SJCRH30 (cell line): ENCODE results near the gene DSCAML1. TPM values are rescaled to one million over a fixed set of nuclear protein-coding genes. Genes with fewer than 3 reads are reported as not detected.

ENCODE experiments used
- DNase-seq, 2 experiments: peaks; one replicate each; pipeline ENCODE4 v3.0.0-alpha.2; 2015 to 2020
- H3K27ac ChIP-seq: fragments of 250-450 bp; sonication (Bioruptor Pico); 2 replicates; pipeline ENCODE4 v1.5.1; 2020; ENCODE audit warnings: mild to moderate bottlenecking, moderate library complexity
- H3K27me3 ChIP-seq: fragments of 250-450 bp; sonication (Bioruptor Pico); 2 replicates; pipeline ENCODE4 v1.5.1; 2020; ENCODE audit warnings: mild to moderate bottlenecking, moderate library complexity
- H3K36me3 ChIP-seq: fragments of 250-450 bp; sonication (Bioruptor Pico); 2 replicates; pipeline ENCODE4 v1.5.1; 2020; ENCODE audit warnings: mild to moderate bottlenecking, moderate library complexity
- H3K4me1 ChIP-seq: fragments of 250-450 bp; sonication (Bioruptor Pico); 2 replicates; pipeline ENCODE4 v1.5.1; 2020; ENCODE audit warnings: mild to moderate bottlenecking, moderate library complexity
- H3K4me3 ChIP-seq: fragments of 250-450 bp; sonication (Bioruptor Pico); 2 replicates; pipeline ENCODE4 v1.5.1; 2020; ENCODE audit warnings: mild to moderate bottlenecking, moderate library complexity
- H3K9me3 ChIP-seq: fragments of 250-450 bp; sonication (Bioruptor Pico); replicated peaks from 2 replicates; pipeline ENCODE4 v1.5.1; 2020; ENCODE audit warnings: mild to moderate bottlenecking, moderate library complexity
- total RNA-seq: library from RNA; depleted of rRNA; stranded (reverse); fragments of >200 nt; shearing (Covaris generic); gene quantifications from 2 replicates; pipeline ENCODE4 v1.2.3, GENCODE V29; 2014

Gene DSCAML1
- total RNA-seq, 1 experiment from 2014 or later, result not detected

DNA sequence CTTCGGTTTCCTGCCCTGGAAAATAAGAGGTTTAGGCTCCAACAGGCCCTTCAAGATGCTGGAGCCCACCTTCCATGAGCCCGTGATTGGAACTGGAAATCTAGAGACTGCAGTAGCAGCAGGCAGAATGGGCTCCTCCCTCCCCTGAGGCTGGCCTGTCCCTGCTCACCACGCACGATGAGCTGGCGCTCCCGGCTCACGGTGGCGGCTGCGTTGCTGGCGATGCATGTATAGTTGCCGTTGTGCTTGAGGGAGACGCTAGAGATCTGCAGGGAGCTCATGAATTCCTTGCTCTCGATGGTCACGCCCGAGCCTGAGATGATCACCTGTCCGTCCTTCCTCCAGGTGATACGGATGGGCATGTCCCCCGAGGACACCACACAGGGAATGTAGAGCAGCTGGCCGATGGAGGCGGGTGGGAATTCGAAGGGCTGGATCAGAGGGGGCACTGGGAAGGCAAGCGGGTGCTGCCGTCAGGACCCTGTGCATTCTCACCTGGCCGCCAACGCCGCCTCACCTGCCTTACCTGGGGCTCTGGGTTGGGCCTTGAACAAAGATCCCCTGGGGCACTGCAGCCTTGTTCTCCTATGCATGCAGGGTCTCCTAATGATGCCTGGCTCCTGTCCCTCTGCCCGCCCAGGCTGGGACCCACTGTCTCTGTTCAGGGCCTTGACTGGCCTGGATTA is 291.6 kb downstream of the DSCAML1 start:
- no peak for DNase-seq
- Histone ChIP-seq H3K27me3 (no peaks in the 10 kb centered on the region; the same call in 1 of the 2 replicates), H3K36me3 (no peaks in the 10 kb centered on the region), H3K27ac (no peak overlapping the region), H3K4me3 (no peak overlapping the region), H3K9me3 (no peaks in the 10 kb centered on the region), H3K4me1 (no peaks in the 10 kb centered on the region)

DNA sequence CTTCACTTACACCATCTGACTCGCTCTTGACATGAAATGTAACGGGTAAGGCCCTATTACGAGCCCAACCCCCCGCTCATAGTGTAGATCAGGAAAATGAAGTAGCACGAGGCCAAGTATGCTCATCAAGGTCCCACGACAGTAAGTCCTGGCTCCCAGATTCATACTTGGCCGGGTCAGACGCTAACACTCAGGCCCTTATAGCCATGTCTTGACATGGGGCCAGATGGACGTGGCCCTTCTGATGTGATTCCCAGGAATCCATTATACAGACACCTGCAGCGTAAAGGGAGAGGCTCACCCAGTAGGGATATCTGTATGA is 294.3 kb downstream of the DSCAML1 start:
- Histone ChIP-seq H3K36me3 (no peaks in the 10 kb centered on the region), H3K27me3 (no peaks in the 10 kb centered on the region; the same call in 1 of the 2 replicates), H3K4me1 (no peaks in the 10 kb centered on the region), H3K27ac (no peak overlapping the region), H3K9me3 (no peaks in the 10 kb centered on the region), H3K4me3 (no peak overlapping the region)
- DNase-seq, result no peak

DNA sequence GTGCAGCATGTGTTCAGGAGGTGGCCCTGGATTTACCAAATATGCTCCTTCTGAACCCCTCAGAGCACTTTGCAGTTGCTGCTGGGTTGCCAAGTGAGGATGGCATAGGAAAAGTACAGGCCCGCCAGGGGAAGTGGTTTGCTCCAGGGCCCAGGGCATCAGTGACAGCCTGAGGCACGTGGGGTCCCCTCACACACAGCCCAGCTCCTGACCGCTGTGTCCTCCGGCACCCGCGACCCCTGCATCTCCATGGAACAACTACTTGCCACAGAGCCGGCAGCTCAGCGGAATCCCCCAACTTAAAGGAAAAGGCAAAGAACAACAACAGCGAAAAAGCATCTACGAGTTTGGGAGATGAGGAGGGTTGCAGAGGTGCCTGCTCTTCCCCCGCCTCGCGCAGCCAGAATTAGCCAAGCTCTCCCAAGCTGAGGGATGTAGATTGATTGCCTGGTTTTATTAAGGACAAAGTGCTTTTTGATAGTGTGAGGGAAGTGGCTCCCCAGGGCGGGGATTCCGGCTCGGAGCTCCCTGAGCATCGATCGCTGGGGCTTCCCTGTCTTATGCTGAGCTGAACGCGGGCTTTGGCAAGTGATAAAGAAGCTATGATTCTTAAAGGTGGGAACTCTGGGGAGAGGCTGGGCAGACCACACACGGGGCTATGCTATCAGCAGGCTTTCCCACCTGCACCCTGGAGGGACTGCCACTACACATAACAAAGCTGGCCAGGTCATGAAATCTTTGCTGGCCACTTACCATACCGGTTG is 294.8 kb downstream of the DSCAML1 start:
- Histone ChIP-seq H3K27me3 (no peaks in the 10 kb centered on the region; the same call in 1 of the 2 replicates), H3K9me3 (no peaks in the 10 kb centered on the region), H3K36me3 (no peaks in the 10 kb centered on the region), H3K27ac (no peak overlapping the region), H3K4me3 (no peak overlapping the region), H3K4me1 (no peaks in the 10 kb centered on the region)
- DNase-seq, result no peak

DNA sequence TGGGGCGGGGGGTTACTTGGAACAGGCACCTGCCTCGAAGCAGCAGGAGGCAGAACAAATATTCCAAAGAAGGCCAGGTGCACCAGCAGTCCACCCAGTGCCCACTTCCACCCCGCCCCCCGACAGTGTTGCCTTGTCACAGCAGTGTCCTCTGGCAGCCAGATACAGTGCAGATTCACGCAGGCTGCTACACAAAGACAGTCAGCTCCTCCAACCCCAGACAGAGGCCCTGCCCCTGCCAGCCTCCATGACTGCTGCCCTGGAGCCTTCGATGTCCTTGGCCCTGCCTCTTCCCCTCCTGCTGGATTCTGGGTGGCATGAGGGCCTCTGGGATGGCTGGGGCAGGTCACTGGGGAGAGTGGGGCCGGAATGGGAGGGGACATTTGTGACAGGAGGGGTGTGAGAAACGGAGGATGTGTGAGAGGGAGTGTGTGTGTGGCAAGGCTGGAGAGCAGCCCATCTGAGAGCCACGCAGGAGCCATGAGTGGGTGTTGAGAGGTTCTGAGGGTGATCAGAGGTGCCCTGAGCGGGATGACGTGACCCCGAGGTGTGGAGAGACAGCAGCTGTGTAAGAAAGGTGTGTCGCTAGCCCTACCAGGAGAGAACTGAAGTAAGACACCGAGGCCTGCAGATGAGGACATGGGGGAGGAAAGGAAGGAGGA is 295.6 kb downstream of the DSCAML1 start:
- Histone ChIP-seq H3K27ac (no peak overlapping the region), H3K4me1 (no peaks in the 10 kb centered on the region), H3K36me3 (no peaks in the 10 kb centered on the region), H3K27me3 (no peaks in the 10 kb centered on the region; the same call in 1 of the 2 replicates), H3K9me3 (no peaks in the 10 kb centered on the region), H3K4me3 (no peak overlapping the region)
- DNase-seq, result no peak

- Histone ChIP-seq H3K9me3 (no peaks in the 10 kb centered on the region), H3K4me3 (no peak overlapping the region), H3K27ac (no peak overlapping the region), H3K36me3 (no peaks in the 10 kb centered on the region), H3K4me1 (no peaks in the 10 kb centered on the region), H3K27me3 (no peaks in the 10 kb centered on the region; the same call in 1 of the 2 replicates)
- no peak for DNase-seq
Observed at GRCh38 chr11:117498791-117499190, 298.2 kb downstream of the DSCAML1 start.

- DNase-seq, result no peak
- H3K36me3 ChIP-seq, result no peaks in the 10 kb centered on the region
- H3K27me3 ChIP-seq, result no peaks in the 10 kb centered on the region; the same call in 1 of the 2 replicates
- no peaks in the 10 kb centered on the region for H3K4me1 ChIP-seq
- H3K9me3 ChIP-seq, result no peaks in the 10 kb centered on the region
- H3K27ac ChIP-seq, result no peak overlapping the region
- H3K4me3 ChIP-seq, result no peak overlapping the region
Observed at GRCh38 chr11:117497206-117497951, 299.6 kb downstream of the DSCAML1 start.

DNA sequence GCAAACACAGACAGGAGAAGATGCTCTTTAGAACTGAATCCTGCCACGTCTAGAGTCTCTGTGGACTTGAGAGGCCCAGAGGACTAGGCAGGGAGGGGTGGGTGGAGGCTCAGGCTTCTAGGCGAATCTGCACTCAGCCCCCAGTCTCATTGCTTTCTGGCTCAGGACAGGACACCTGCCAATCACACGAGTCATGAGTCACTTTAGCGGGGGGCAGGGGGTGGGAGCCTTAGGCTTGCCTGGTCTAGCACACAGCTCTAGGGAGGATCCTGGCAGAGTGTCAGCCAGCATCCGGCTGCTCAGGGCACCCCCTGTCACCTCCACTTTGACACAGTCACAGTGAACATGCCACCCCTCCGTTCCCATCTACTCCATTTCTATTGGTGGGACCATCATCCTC is 301.7 kb downstream of the DSCAML1 start:
- H3K4me1 ChIP-seq, result no peaks in the 10 kb centered on the region
- no peaks in the 10 kb centered on the region for H3K36me3 ChIP-seq
- no peaks in the 10 kb centered on the region for H3K9me3 ChIP-seq
- H3K4me3 ChIP-seq, result no peak overlapping the region
- no peaks in the 10 kb centered on the region for H3K27me3 ChIP-seq
- no peak for DNase-seq
- H3K27ac ChIP-seq, result no peak overlapping the region

DNA sequence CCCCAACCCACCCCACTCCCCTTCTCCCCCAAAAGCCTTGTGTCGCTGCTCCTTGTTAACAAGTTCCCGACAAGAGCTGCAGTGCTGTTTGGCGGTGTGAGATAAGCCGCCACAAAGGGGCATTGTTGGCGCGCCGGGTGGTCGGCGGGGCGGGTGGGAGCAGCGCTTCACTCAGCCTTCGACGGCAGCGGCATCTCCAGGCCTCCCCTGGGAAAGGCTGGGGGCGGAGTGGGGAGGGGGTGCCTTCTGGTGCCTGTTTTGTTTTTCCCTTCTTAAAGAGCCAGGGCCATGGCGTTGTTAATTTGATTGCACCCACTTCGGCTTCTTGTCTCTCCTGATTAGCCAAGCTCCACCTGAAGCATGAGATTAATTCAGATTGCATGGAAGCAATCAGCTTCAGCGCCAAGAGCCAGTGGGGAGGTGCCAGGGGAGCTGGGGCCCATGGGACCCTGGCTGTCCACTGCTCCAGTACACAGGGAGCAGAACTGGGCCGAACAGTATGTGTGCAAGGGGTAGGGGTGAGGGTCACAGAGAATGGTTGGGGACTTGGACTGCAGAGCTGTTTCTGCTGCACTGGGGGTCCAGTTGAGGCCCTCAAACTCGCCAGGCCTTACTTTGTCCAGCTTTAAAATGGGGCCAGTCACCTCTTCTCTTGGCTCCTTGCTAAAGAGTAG is 304.3 kb downstream of the DSCAML1 start:
- H3K27me3 ChIP-seq, result no peaks in the 10 kb centered on the region
- no peak overlapping the region for H3K27ac ChIP-seq
- no peaks in the 10 kb centered on the region for H3K4me1 ChIP-seq
- DNase-seq, result peak in 1 of 2 experiments; percentile 19
- H3K36me3 ChIP-seq, result no peaks in the 10 kb centered on the region
- no peaks in the 10 kb centered on the region for H3K9me3 ChIP-seq
- H3K4me3 ChIP-seq, result no peak overlapping the region

DNA sequence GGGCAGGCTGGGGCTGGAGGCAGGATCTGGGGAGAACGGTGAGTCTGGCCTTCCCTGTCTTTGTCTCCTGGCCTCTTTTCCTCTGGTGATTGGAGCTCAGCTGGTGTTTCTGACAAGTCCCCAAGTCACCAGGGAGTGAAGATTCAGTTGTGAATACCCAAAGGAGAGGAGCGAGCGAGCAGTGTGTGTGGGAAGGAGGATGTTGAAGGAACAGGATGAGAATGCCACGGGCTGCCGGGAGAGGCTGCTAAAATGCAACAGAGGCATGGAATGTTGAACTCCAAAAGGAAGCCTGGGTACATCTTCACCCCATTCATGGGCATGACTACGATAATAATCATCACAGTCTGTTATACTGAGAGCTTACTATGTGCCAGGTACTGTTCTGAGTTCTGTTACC is 306.1 kb downstream of the DSCAML1 start:
- Histone ChIP-seq H3K36me3 (no peaks in the 10 kb centered on the region), H3K27me3 (no peaks in the 10 kb centered on the region)

DNA sequence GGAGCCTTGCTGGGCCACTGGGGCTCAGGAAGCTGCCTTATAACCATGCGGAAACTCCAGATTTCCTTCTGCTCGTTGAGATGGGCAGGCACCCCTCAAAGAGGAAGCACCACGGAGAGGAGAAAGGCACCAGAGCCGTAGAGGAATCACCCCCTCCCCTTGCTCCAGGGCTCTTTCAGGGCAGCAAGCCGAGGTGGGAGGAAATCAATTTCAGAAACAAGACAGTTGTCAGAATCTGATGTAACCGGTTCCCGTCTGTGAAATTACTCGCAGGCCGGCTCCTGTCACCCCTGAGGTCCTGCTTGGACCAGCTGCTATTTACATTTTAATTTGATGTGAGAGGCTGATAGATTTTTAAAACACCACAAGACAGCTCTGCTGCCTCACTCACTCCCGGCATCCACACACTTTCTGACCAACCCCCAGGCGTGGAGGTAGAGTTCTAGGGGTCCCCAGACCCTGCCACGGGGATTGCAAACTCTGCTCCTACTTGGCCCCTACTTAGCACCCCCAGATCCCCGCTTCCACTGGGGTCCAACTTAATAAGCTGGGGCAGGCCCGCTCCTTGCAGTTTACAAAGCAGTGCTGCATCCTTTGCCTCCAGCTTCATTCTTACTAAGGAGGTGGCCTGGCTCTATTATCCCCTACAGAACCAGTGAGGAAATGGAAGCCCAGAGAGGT is 306.9 kb downstream of the DSCAML1 start:
- H3K27ac ChIP-seq, result no peak overlapping the region
- H3K9me3 ChIP-seq, result no peaks in the 10 kb centered on the region
- no peak for DNase-seq
- H3K4me3 ChIP-seq, result no peak overlapping the region
- H3K27me3 ChIP-seq, result no peaks in the 10 kb centered on the region
- no peaks in the 10 kb centered on the region for H3K36me3 ChIP-seq
- H3K4me1 ChIP-seq, result no peaks in the 10 kb centered on the region

More for the DNA sequence above, 306.1 kb downstream of the DSCAML1 start:
- no peak overlapping the region for H3K4me3 ChIP-seq
- H3K27ac ChIP-seq, result no peak overlapping the region
- H3K4me1 ChIP-seq, result no peaks in the 10 kb centered on the region
- no peak for DNase-seq
- H3K9me3 ChIP-seq, result no peaks in the 10 kb centered on the region

- no peaks in the 10 kb centered on the region for H3K36me3 ChIP-seq
Observed at GRCh38 chr11:117488996-117489952, 307.7 kb downstream of the DSCAML1 start.

DNA sequence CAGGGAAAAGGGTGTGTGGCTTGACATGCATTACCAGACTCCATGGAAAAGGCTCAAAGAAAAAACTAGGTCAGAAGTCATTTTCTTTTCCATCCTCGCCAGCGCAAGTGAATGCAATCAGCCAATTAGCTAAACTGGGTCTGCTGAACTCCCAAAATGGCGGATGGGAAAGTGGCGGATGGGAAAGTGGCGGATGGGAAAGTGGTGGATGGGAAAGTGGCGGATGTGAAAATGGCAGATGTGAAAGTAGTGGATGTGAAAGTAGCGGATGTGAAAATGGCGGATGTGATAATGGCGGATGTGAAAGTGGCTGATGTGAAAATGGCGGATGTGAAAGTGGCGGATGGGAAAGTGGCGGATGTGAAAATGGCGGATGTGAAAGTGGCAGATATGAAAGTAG is 311.0 kb downstream of the DSCAML1 start:
- DNase-seq, result no peak
- Histone ChIP-seq H3K27me3 (no peaks in the 10 kb centered on the region), H3K27ac (no peak overlapping the region), H3K4me1 (no peaks in the 10 kb centered on the region), H3K36me3 (no peaks in the 10 kb centered on the region), H3K9me3 (no peaks in the 10 kb centered on the region), H3K4me3 (no peak overlapping the region)

More at GRCh38 chr11:117488996-117489952, 307.7 kb downstream of the DSCAML1 start:
- Histone ChIP-seq H3K27ac (no peak overlapping the region), H3K4me1 (no peaks in the 10 kb centered on the region), H3K27me3 (no peaks in the 10 kb centered on the region), H3K9me3 (no peaks in the 10 kb centered on the region), H3K4me3 (no peak overlapping the region)
- no peak for DNase-seq

DNA sequence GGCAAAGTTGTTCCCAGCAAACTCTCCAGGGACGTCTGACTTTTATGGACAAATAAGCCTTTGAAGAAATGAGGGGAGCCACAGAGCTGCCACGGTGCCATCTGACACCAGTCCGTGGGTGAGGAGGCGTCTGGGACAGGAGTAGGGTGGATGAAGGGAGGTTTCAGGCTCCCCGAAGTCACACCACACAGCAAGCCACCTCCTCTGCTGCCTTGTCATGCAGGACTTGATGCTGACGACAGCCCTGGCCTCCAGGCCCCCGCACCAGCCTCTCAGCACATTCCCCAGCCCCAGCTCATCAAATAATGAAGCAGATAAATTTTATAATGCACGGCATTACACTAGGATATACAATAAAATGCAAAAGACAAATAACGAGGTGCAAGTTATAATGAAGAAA is 312.9 kb downstream of the DSCAML1 start:
- DNase-seq, result no peak
- no peak overlapping the region for H3K4me3 ChIP-seq
- H3K27me3 ChIP-seq, result no peaks in the 10 kb centered on the region
- H3K9me3 ChIP-seq, result no peaks in the 10 kb centered on the region
- H3K4me1 ChIP-seq, result no peaks in the 10 kb centered on the region
- no peaks in the 10 kb centered on the region for H3K36me3 ChIP-seq
- no peak overlapping the region for H3K27ac ChIP-seq
